Measurements from ENCODE around the gene ARL10.
A peak's percentile ranks its signal among the peaks of the same experiment; 100 is the strongest.

The ARL10 gene

DNA sequence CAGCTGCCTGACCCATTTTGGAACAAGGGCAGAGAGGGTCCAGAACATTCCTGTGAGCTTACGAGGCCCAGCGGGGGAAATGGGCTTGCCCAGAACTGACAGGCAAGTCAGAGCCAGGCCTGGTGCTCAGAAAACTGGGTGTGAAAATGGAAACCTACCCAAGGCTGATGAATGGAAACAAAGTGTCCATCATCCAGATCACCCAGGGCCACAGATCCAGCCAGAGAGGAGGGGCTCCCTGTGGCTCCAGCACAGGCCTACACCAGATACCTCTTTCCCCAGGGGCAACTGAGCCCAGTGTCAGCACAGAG is 47.9 kb downstream of the ARL10 start:
- no peak for DNase-seq

DNA sequence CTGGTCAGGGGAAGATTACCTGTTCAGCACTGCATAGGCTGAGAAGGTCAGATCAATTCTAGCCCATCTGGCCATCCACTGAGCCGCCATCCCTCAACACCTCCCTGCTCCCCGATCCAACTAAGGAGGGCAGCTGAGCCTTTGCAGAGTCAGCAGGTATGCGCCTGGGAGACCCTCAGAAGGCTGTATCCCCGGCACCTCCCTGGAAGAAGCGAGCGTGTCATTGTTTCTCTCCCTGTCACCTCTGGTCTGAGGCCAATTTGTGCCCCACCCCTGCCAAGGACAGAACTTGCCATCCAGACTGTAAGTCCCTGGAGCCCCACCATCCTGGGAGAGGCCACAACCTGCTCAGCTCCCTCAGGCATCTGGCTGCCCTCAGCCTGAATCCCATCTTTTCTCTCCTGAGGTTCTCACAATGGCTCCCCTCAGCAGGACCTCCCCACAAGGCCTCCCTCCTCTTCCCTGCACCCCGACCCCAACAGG is 48.5 kb downstream of the ARL10 start:
- DNase-seq = no peak

- no peak for DNase-seq
Observed at GRCh38 chr5:176414704-176415103, 49.4 kb downstream of the ARL10 start.

- no peak for DNase-seq
Observed at GRCh38 chr5:176415240-176415951, 50.1 kb downstream of the ARL10 start.

GRCh38 chr5:176415952-176416924 is 51.0 kb downstream of the ARL10 start, which contains the start of gene CLTB:
TSS of gene CLTB (minus strand) at chr5:176416539. CDS start at chr5:176416363, 176 bp downstream.
- DNase-seq = peak; percentile 90

DNA sequence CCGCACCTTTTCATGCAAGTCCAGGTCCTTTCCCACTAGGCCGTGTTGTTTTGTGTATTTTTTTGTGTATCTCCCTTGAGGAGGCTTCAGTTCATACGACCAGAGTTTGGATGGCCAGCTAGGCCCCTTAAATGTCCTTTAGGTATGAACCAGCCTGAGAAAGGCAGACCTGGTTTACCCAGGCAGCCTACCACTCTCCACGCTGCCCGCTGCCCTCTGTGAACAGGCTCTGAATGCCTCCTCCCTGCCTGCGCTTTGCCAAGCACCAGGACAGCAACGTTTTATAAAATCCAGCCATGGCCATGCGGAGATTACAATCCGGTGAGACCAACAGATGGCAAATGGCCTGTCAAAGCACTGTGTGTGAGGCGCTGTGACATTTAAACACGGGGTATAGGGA is 51.7 kb downstream of the ARL10 start:
- DNase-seq = no peak

- no peak for DNase-seq
Observed at GRCh38 chr5:176418251-176418650, 53.0 kb downstream of the ARL10 start.

DNA sequence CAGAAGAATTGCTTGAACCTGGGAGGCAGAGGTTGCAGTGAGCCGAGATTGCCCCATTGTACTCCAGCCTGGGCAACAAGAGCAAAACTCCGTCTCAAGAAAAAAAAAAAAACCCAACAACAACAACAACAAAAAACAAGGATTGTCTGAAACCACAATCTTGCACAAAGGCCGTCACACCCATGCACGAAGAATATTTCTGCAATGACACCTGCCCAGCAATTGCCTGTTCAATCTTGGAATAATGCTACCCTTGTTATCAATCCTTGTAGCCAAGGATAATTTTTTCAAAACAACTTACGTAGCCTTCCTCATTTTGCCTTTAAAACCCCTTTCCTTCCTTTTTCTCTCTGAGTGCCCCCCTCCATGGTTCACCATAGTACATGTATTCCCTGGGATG is 54.8 kb downstream of the ARL10 start:
- DNase-seq = no peak

DNA sequence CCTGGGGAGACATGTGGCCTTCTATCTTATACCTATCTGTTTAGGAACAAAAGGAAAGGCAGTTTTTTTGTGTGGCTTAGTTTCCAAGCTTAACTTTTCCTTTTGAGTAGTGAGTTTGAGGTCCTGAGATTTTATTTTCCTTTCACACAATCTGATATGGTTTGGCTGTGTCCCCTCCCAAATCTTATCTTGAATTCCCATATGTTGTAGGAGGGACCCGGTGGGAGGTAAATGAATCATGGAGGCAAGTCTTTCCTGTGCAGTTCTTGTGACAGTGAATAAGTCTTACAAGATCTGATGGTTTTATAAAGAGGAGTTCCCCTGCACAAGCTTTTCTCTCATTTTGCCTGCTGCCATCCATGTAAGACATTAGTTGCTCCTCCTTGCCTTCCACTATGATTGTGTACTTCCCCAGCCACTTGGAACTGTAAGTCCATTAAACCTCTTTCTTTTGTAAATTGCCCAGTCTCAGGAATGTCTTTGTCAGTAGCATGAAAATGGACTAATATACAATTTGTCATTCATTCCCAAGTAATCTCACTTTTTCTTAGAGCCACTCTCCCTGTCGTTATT is 55.8 kb downstream of the ARL10 start:
- no peak for DNase-seq

DNA sequence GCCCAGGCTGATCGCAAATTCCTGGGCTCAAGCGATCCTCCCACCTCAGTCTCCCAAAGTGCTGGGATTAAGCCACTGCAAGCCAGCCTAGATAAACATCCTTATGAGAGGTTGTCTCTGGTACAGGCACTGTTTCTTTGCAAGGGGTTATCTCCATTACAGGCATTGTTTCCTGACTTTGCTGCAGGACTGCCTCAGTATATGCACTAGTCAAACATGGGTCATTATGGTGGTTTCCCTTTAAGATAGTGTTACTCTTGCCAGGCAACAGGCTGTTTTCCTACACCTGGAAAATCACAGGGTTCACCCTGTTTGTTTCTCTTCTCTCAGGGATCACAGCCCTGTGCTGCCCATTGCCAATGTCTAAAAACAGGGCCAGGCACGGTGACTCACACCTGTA is 58.9 kb downstream of the ARL10 start:
- DNase-seq = no peak

DNA sequence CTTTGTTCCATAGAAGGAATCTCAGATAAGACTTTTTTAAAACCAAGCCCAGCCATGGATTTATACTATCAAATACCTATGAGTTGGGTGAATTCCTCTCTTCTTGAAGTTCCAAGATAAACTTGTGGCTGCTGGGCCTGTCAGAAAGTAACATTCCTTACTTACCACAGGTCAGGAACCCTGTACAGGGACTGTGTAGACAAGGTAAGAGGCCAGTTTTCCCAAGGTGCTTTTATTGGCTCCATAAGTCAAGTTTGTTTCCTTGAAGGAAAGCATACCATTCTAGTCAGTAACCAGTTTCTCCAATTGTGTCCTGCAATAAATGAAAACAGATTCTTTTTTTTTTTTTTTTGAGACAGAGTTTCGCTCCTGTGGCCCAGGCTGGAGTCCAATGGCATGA is 59.9 kb downstream of the ARL10 start:
- DNase-seq = no peak

- no peak for DNase-seq
Observed at GRCh38 chr5:176425791-176426190, 60.5 kb downstream of the ARL10 start.

GRCh38 chr5:176426876-176427275 is 61.6 kb downstream of the ARL10 start:
- no peak for DNase-seq

GRCh38 chr5:176427971-176428370 is 62.7 kb downstream of the ARL10 start:
- no peak for DNase-seq

DNA sequence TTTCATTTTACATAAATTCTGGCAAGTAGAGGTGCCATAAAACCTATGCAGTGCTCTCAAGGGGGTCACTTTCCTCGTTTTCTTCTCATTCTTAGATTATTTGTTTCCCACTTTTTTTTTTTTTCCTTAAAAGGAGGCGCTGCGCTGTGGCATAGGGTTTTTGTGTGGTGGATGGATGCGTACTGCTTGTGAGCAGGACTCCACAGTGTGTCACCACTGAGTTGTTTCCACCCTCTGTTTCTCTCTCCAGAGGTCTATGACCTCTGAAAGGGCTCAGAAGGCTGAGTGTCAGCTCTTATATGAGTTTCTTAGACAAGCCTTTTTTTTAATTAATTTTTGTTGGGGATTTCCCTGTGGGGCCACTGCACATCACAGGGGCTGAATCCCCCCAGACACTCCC is 64.7 kb downstream of the ARL10 start:
- DNase-seq = no peak
